Spleen (tissue), 11 donors: Measurements from ENCODE around the gene MMD2. TPM values are rescaled to one million over a fixed set of nuclear protein-coding genes. Genes with fewer than 3 reads are reported as not detected.

Source experiments
- DNase-seq: peaks from one replicate; pipeline ENCODE4 v3.0.0-alpha.2; 2020
- H3K27ac ChIP-seq, 8 donors: fragments of 200-600 bp; sonication (generic) in 7 of 8; 1 replicate in 4 of 8; 2 replicates in 4 of 8; pipeline versions ENCODE4 v1.5.0 to v1.8.0; 2016 to 2021; ENCODE audit warnings: inconsistent platforms in 4 of 8, mild to moderate bottlenecking in 4 of 8, moderate library complexity in 1 of 8
- H3K27me3 ChIP-seq, 7 donors: fragments of 200-600 bp; sonication (generic) in 6 of 7; replicated peaks in 1 of 7; 1 replicate in 4 of 7; 2 replicates in 3 of 7; pipeline versions ENCODE4 v1.5.0 to v1.8.0; 2016 to 2021; ENCODE audit warnings: inconsistent platforms in 3 of 7, mild to moderate bottlenecking in 1 of 7
- H3K36me3 ChIP-seq, 6 donors: fragments of 200-600 bp; sonication (generic) in 5 of 6; 1 replicate in 4 of 6; 2 replicates in 2 of 6; pipeline versions ENCODE4 v1.5.0 to v1.8.0; 2016 to 2021; ENCODE audit warnings: inconsistent platforms in 2 of 6
- H3K4me1 ChIP-seq, 6 donors: fragments of 200-600 bp; sonication (generic) in 5 of 6; 1 replicate in 3 of 6; 2 replicates in 3 of 6; pipeline versions ENCODE4 v1.5.0 to v1.8.0; 2016 to 2021; ENCODE audit warnings: inconsistent platforms in 3 of 6
- H3K4me3 ChIP-seq, 8 donors: fragments of 200-600 bp; sonication (generic) in 7 of 8; 1 replicate in 4 of 8; 2 replicates in 4 of 8; pipeline versions ENCODE4 v1.5.0 to v1.8.0; 2016 to 2021; ENCODE audit warnings: inconsistent platforms in 4 of 8, mild to moderate bottlenecking in 4 of 8, moderate library complexity in 2 of 8
- H3K9me3 ChIP-seq, 8 donors: fragments of 200-600 bp; sonication (generic) in 7 of 8; 1 replicate in 4 of 8; 2 replicates in 4 of 8; pipeline versions ENCODE4 v1.5.0 to v1.8.0; 2016 to 2021; ENCODE audit warnings: inconsistent platforms in 4 of 8
- POLR2A ChIP-seq, 3 donors: fragments of 450-650 bp; IDR thresholded peaks; one replicate each; pipeline ENCODE4 v1.5.1; 2017; ENCODE audit warnings: antibody characterized with exemption in 3 of 3, mild to moderate bottlenecking in 1 of 3
- POLR2AphosphoS5 ChIP-seq, 3 donors: sonication (generic); formaldehyde crosslinking; IDR thresholded peaks; one replicate each; pipeline ENCODE4 v1.5.1; 2017; ENCODE audit warnings: antibody characterized with exemption in 3 of 3
- WGBS, 5 donors: extraction: QIAGEN DNeasy Blood & Tissue Kit in 3 of 5; methylation state at CpG; one replicate each; pipeline versions ENCODE4 v1.1.5 to v1.1.7; 2013 to 2018; 5-methylcytosine and 5-hydroxymethylcytosine counted together
- intact Hi-C: fragments of 100-400 bp; cut with DNase I; formaldehyde crosslinking; loops from one replicate; pipeline ENCODE4 v1.15.0; 2023; ENCODE audit warnings: low total_unique reads
- polyA plus RNA-seq, 3 donors: library from polyadenylated mRNA; stranded (reverse); fragments of 200-250 nt; gene quantifications; one replicate each; pipeline ENCODE4 v1.2.1, GENCODE V29; 2013
- total RNA-seq, 7 donors: library from RNA; depleted of rRNA in 3 of 7; stranded (reverse); fragments of >200 nt in 3 of 7; fragmentation: NEBNext Ultra II Directional in 4 of 7; extraction: Animal tissue kit (Norgen Biotek cat#: 25700) in 4 of 7; gene quantifications; one replicate each; pipeline versions ENCODE4 v1.1.0 to v1.2.1, GENCODE V29; 2016 to 2021
- TF ChIP-seq, protein P1 (sequence below), 11 experiments: fragments of 200-600 bp in 7 of 11; fragments of 450-650 bp in 4 of 11; sonication (generic) in 4 of 11; IDR thresholded peaks in 8 of 11; conservative IDR thresholded peaks in 3 of 11; 1 replicate in 7 of 11; 2 replicates in 4 of 11; pipeline versions ENCODE4 v1.4.0 to v1.8.0; 2016 to 2021; ENCODE audit warnings: antibody characterized with exemption in 11 of 11, inconsistent platforms in 4 of 11, mild to moderate bottlenecking in 1 of 11
- donor health status: healthy with polysubstance abuse.
- donor health status: DM: no; HTN: no; CAD: no; lungs with moderate emphysema.
- donor health status: DM: no; HTN: no; CAD: no.
- donor health status: Bipolar disorder and iron deficiency.
- donor health status: healthy.
- donor health status: DM: no; HTN: no; CAD: no.
- donor health status: DM: yes; HTN: yes; CAD: no.

MMD2 gene
- total and polyA plus RNA-seq, 10 donors, result not detected

DNA sequence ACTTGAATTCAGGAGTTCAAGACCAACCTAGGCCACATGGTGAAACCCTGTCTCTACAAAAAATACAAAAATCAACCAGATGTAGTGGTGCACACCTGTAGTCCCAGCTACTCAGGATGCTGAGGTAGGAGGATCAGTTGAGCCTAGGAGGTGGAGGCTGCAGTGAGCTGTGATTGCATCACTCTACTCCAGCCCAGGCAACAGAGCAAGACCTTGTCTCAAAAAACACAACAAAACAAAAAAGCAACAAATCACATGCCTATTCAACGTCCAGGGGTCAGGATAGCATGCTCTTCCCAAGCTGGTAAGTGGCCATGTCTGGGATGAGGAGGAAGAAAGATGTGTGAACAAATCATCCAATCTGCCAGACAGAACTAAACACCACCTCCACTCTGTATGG is 69.3 kb downstream of the MMD2 start:
- 24 to 58% (median 48%) methylated on average over 1 of the region's 1 CpG for WGBS, 5 donors
- no peak overlapping the region for H3K4me3 ChIP-seq
- no peak overlapping the region for H3K27ac ChIP-seq
- peaks cover 0 to 46% (median 0%) of the 10 kb centered on the region in 7 donors for H3K27me3 ChIP-seq
- no peaks in the 10 kb centered on the region for H3K4me1 ChIP-seq
- intact Hi-C loops, result no loop called here
- no peak for DNase-seq
- peaks cover 0 to 12% (median 9%) of the 10 kb centered on the region in 8 donors for H3K9me3 ChIP-seq
- H3K36me3 ChIP-seq, result no peaks in the 10 kb centered on the region
- no peak for TF ChIP-seq POLR2A (IDR thresholded peaks at IDR 0.05)
- no peak for TF ChIP-seq POLR2AphosphoS5 (IDR thresholded peaks at IDR 0.05)
- TF ChIP-seq, protein P1, sequence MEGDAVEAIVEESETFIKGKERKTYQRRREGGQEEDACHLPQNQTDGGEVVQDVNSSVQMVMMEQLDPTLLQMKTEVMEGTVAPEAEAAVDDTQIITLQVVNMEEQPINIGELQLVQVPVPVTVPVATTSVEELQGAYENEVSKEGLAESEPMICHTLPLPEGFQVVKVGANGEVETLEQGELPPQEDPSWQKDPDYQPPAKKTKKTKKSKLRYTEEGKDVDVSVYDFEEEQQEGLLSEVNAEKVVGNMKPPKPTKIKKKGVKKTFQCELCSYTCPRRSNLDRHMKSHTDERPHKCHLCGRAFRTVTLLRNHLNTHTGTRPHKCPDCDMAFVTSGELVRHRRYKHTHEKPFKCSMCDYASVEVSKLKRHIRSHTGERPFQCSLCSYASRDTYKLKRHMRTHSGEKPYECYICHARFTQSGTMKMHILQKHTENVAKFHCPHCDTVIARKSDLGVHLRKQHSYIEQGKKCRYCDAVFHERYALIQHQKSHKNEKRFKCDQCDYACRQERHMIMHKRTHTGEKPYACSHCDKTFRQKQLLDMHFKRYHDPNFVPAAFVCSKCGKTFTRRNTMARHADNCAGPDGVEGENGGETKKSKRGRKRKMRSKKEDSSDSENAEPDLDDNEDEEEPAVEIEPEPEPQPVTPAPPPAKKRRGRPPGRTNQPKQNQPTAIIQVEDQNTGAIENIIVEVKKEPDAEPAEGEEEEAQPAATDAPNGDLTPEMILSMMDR (IDR thresholded peaks at IDR 0.05 in 8 of 11, conservative IDR thresholded peaks at IDR 0.05 in 3 of 11), result no peak

DNA sequence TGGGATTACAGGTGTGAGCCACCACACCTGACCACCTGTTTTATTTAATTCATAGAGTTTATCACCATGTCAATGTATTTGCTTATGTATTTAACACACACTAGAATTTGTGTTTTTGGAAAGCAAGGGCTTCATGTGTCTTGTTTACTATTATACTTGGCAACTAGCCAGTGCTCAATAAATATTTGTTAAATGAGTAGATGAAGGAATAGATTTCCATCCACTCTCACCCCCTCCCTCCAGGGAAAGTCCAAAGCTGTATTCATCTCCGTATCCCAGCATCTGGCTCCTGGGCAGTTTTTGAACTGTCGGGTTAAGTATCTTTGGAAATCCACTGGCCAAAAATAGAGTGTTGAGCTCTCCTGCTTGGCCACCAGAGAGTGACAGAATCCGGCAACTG is 70.8 kb downstream of the MMD2 start:
- Histone ChIP-seq H3K9me3 (peaks cover 0 to 4% (median 0%) of the 10 kb centered on the region in 8 donors), H3K4me1 (peaks cover 0 to 10% (median 6%) of the 10 kb centered on the region in 6 donors), H3K27me3 (peaks cover 0 to 61% (median 11%) of the 10 kb centered on the region in 7 donors), H3K36me3 (no peaks in the 10 kb centered on the region), H3K4me3 (no peak overlapping the region), H3K27ac (no peak overlapping the region)
- 76 to 88% (median 79%) methylated on average over 3 of the region's 3 CpGs for WGBS, 5 donors
- no peak for DNase-seq
- TF ChIP-seq, protein P1 (IDR thresholded peaks at IDR 0.05 in 8 of 11, conservative IDR thresholded peaks at IDR 0.05 in 3 of 11), result no peak
- TF ChIP-seq POLR2AphosphoS5 (IDR thresholded peaks at IDR 0.05), result no peak
- TF ChIP-seq POLR2A (IDR thresholded peaks at IDR 0.05), result no peak
- intact Hi-C loops, result no loop called here

DNA sequence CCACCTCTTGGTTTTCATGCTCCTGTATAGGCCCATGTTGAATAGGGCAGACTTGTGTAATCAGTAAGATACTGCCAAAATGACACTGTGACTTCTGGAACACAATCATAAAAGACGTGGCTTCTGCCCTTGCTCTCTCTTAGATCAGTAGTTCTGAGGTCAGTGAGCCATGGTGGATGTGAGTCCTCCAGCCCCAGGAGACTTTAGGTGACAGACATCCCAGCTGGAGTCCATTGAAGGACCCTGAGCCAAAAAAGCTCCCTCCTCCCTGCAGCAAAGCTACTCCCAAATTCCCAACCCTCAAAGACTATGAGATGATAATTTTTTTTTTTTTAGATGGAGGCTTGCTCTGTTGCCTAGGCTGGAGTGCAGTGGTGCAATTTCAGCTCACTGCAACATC is 72.3 kb downstream of the MMD2 start:
- no peak for TF ChIP-seq POLR2AphosphoS5 (IDR thresholded peaks at IDR 0.05)
- TF ChIP-seq, protein P1 (IDR thresholded peaks at IDR 0.05 in 8 of 11, conservative IDR thresholded peaks at IDR 0.05 in 3 of 11), result no peak
- TF ChIP-seq POLR2A (IDR thresholded peaks at IDR 0.05), result no peak
- Histone ChIP-seq H3K36me3 (no peaks in the 10 kb centered on the region), H3K4me3 (no peak overlapping the region), H3K9me3 (peaks cover 0 to 4% (median 0%) of the 10 kb centered on the region in 8 donors), H3K4me1 (peaks cover 0 to 25% (median 16%) of the 10 kb centered on the region in 6 donors), H3K27me3 (peaks cover 0 to 76% (median 22%) of the 10 kb centered on the region in 7 donors), H3K27ac (no peak overlapping the region)
- intact Hi-C loops, result no loop called here
- 59 to 86% (median 77%) methylated on average over 1 of the region's 1 CpG for WGBS, 5 donors
- DNase-seq, result no peak

DNA sequence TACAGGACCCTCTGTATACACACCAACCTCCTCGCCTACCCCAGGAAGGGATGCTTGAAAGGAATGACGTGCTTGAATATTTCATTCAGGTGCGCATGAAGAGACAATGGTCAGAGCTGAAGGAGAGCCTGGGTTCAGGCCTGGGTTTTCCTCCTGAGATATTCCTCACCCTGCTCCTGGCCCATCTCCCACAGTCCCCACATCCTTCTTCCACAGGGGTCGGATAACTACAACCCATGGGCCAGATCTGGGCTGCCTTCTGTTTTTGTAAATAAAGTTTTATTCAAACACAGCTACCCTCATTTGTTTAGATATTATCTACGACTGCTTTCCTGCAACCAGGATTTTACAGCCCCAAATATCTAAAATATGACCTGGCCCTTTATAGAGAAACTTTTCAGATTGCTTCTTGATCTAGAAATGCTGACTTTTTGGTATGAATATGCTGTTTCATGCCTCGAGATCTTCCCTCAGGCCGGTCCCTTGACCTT is 73.6 kb downstream of the MMD2 start:
- no peak overlapping the region for H3K4me3 ChIP-seq
- peaks cover 0 to 89% (median 22%) of the 10 kb centered on the region in 7 donors for H3K27me3 ChIP-seq
- peaks cover 0 to 4% (median 0%) of the 10 kb centered on the region in 8 donors for H3K9me3 ChIP-seq
- H3K36me3 ChIP-seq, result no peaks in the 10 kb centered on the region
- peaks cover 0 to 26% (median 16%) of the 10 kb centered on the region in 6 donors for H3K4me1 ChIP-seq
- 79 to 90% (median 89%) methylated on average over 7 of the region's 7 CpGs for WGBS, 5 donors
- DNase-seq, result no peak
- H3K27ac ChIP-seq, result no peak overlapping the region
- TF ChIP-seq, protein P1 (IDR thresholded peaks at IDR 0.05 in 8 of 11, conservative IDR thresholded peaks at IDR 0.05 in 3 of 11), result no peak
- TF ChIP-seq POLR2A (IDR thresholded peaks at IDR 0.05) (no peak), POLR2AphosphoS5 (IDR thresholded peaks at IDR 0.05) (no peak)
- intact Hi-C loops, result no loop called here
